Neutrophil (primary cell): ENCODE data around the gene ABCA5.

Source experiments
- H3K27ac ChIP-seq: fragments of 200-600 bp; sonication (generic); 2 replicates; pipeline ENCODE4 v1.5.1; 2016; ENCODE audit warnings: mild to moderate bottlenecking, moderate library complexity
- H3K27me3 ChIP-seq: fragments of 200-600 bp; sonication (generic); 2 replicates; pipeline ENCODE4 v1.6.0; 2016; ENCODE audit warnings: mild to moderate bottlenecking
- H3K36me3 ChIP-seq: fragments of 200-600 bp; sonication (generic); 2 replicates; pipeline ENCODE4 v1.5.1; 2017
- H3K4me1 ChIP-seq, 2 experiments: fragments of 200-600 bp in 1 of 2; sonication (generic) in 1 of 2; 1 replicate in 1 of 2; 2 replicates in 1 of 2; pipeline versions ENCODE4 v1.5.1 to v1.6.1; 2013 to 2016; ENCODE audit warnings: low read depth in 1 of 2, low read length in 1 of 2, mild to moderate bottlenecking in 1 of 2, moderate library complexity in 1 of 2; ENCODE audit not compliant: control insufficient read depth in 1 of 2, insufficient read depth in 1 of 2
- H3K4me3 ChIP-seq, 2 experiments: fragments of 200-600 bp in 1 of 2; sonication (generic) in 1 of 2; 1 replicate in 1 of 2; 2 replicates in 1 of 2; pipeline ENCODE4 v1.5.1; 2013 to 2016; ENCODE audit warnings: low read depth in 1 of 2, low read length in 1 of 2, mild to moderate bottlenecking in 1 of 2, moderate library complexity in 1 of 2
- H3K9me3 ChIP-seq: fragments of 200-600 bp; sonication (generic); 2 replicates; pipeline ENCODE4 v1.5.1; 2016
- TF ChIP-seq, protein P1 (sequence below): fragments of 200-600 bp; sonication (generic); IDR thresholded peaks from 2 replicates; pipeline ENCODE4 v1.5.1; 2016; ENCODE audit warnings: antibody characterized with exemption

Gene ABCA5

DNA sequence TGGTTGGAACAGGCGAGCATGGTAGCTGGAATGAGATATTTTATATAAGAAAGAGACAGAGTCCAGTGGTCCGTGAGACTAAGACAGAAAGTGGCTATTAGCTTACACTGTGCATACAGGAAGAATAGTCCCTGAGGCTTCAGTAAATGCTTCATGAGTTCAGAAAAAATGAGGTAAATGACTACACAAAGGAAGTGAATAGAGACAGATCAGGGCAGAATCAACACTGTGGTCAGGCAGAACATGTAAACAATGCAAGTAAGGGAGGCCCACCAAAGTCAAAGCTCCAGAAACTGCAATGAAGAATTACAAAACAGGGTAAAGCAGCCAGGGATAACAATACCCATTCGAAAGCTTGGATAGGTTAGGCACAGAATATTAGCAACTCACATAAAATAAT, 103.1 kb downstream of the ABCA5 start:
- TF ChIP-seq, protein P1, sequence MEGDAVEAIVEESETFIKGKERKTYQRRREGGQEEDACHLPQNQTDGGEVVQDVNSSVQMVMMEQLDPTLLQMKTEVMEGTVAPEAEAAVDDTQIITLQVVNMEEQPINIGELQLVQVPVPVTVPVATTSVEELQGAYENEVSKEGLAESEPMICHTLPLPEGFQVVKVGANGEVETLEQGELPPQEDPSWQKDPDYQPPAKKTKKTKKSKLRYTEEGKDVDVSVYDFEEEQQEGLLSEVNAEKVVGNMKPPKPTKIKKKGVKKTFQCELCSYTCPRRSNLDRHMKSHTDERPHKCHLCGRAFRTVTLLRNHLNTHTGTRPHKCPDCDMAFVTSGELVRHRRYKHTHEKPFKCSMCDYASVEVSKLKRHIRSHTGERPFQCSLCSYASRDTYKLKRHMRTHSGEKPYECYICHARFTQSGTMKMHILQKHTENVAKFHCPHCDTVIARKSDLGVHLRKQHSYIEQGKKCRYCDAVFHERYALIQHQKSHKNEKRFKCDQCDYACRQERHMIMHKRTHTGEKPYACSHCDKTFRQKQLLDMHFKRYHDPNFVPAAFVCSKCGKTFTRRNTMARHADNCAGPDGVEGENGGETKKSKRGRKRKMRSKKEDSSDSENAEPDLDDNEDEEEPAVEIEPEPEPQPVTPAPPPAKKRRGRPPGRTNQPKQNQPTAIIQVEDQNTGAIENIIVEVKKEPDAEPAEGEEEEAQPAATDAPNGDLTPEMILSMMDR, result no peak
- no peak overlapping the region for H3K4me3 ChIP-seq
- H3K36me3 ChIP-seq, result no peaks in the 10 kb centered on the region
- H3K27me3 ChIP-seq, result no peaks in the 10 kb centered on the region
- no peaks in the 10 kb centered on the region for H3K4me1 ChIP-seq
- no peaks in the 10 kb centered on the region for H3K9me3 ChIP-seq
- H3K27ac ChIP-seq, result no peak overlapping the region

DNA sequence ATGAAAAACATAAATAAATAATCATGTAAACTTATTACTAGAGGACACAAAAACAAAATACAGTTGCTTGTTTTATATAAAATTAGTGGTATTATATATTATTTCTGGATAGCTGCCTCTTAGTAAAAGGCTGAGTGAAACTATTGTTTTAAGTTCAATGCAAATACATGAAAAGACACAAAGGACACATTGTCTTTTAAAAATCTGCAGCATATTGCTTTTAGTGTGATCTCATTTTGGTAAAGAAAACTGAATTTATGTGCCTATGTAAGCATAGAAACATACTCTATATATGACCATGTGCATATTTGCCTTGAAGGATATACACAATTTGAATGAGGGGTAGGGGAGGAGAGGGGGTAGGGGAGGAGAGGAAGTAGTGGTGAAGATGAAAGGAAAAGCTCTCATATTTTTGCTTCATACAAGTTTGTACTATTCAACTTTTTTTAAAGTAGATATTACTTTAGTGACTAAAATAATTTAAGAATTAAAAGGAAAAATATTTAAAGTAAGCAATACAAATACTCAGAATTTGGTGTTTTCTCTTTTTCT, 104.2 kb downstream of the ABCA5 start:
- TF ChIP-seq, protein P1, result no peak
- Histone ChIP-seq H3K27ac (no peak overlapping the region), H3K36me3 (no peaks in the 10 kb centered on the region), H3K9me3 (no peaks in the 10 kb centered on the region), H3K27me3 (no peaks in the 10 kb centered on the region), H3K4me3 (no peak overlapping the region), H3K4me1 (no peaks in the 10 kb centered on the region)

DNA sequence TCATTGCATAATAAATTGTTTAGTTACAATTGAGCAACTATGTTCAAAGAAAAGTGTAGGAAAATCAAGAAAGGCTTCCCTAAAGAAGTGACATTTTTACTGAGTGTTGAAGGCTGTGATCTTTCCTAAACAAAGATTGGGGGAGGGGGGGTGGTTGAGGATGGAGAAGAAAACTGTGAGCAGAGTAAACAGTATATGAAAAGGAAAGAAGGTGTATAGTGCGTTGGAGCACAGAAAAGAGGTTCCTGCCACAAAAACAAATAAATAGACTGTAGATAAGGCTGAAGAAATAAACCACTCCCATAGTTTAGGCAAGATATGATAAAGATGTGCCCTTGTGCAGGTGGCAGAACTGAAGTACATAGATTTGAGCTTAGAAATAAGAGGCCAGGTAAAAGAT, 106.8 kb downstream of the ABCA5 start:
- Histone ChIP-seq H3K9me3 (no peaks in the 10 kb centered on the region), H3K27ac (no peak overlapping the region), H3K4me1 (no peaks in the 10 kb centered on the region), H3K4me3 (no peak overlapping the region), H3K27me3 (no peaks in the 10 kb centered on the region), H3K36me3 (no peaks in the 10 kb centered on the region)
- TF ChIP-seq, protein P1, result no peak

DNA sequence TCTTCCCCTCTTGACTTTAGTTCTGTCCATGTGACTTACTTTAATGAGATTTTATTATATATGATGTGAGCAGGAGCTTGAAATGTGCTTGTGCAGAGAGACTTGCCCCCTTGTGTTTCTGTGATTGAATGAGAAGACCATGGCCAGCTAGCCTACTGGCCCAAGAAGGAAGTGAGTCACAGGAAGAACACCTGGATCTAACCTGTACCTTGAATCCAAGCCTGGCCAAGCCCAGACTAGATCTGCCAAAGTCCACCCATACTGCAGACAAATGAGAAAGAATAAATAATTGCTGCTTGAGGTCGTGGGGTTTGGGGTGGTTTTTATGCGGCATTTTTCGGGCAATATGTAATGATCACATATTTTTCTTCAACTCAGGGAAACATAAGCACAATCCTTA, 107.9 kb downstream of the ABCA5 start:
- H3K9me3 ChIP-seq, result no peaks in the 10 kb centered on the region
- H3K27ac ChIP-seq, result no peak overlapping the region
- no peak overlapping the region for H3K4me3 ChIP-seq
- no peaks in the 10 kb centered on the region for H3K27me3 ChIP-seq
- H3K4me1 ChIP-seq, result no peaks in the 10 kb centered on the region
- TF ChIP-seq, protein P1, result no peak
- H3K36me3 ChIP-seq, result no peaks in the 10 kb centered on the region

DNA sequence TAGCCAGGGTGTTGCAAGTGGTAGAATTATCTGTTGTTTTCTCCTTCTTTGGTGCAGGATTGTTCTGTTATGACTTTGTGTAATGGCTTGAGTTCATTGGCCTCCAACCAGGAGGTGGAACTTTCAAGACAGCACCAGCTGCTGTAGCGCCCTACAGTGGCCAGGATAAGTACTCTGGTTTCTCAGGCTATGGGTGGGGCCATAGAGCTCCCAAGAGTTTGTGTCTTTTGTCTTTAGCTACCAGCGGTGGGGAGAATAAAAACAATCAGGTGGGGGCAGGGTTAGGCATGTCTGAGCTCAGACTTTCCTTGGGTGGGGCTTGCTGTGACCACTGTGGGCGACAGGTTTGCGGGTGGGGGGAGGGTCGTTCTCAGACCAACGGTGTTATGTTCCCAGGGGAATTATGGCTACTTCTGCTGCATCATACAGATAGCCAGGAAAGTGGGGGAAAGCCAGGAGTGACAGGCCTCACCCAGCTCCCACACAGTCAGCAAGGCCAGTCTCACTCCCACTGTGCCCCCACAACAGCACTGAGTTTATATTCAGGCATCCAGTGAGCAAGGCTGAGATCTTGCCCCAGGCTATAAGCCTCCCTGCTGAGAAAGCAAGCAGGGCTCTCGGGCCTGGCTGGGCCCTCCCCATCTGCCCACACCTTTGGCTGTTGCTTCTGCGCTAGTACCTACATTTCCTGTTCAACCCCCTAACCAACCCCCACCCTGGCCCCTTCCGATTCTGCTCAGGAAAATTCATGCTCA, 113.7 kb downstream of the ABCA5 start:
- Histone ChIP-seq H3K27me3 (no peaks in the 10 kb centered on the region), H3K36me3 (no peaks in the 10 kb centered on the region)
- TF ChIP-seq, protein P1, result no peak

More for the DNA sequence above, 113.7 kb downstream of the ABCA5 start:
- no peak overlapping the region for H3K27ac ChIP-seq
- no peaks in the 10 kb centered on the region for H3K9me3 ChIP-seq
- no peak overlapping the region for H3K4me3 ChIP-seq
- H3K4me1 ChIP-seq, result no peaks in the 10 kb centered on the region
